OCI-LY3 (cell line): Measurements from ENCODE around the gene IQGAP2.

Source experiments
- H2AFZ ChIP-seq: fragments of 200-600, 300-600 bp; shearing (Covaris generic); 2 replicates; pipeline ENCODE4 v1.6.0; 2014; ENCODE audit warnings: antibody characterized with exemption, low read depth, low read length
- H3K27ac ChIP-seq: fragments of 200-600, 300-600 bp; sonication (generic); 2 replicates; pipeline ENCODE4 v1.5.1; 2014; ENCODE audit warnings: mild to moderate bottlenecking, low read length, moderate library complexity, mixed read lengths
- H3K27me3 ChIP-seq: fragments of 200-600, 300-600 bp; sonication (generic); 2 replicates; pipeline ENCODE4 v1.6.1; 2014; ENCODE audit warnings: low read depth, low read length, mixed read lengths
- H3K36me3 ChIP-seq: fragments of 200-600, 300-600 bp; sonication (generic); replicated peaks from 2 replicates; pipeline ENCODE3; 2014; ENCODE audit warnings: low read depth, low read length, mixed read lengths
- H3K4me1 ChIP-seq: fragments of 300-600, 200-600 bp; sonication (generic); 2 replicates; pipeline ENCODE4 v1.6.1; 2014; ENCODE audit warnings: low read length, mixed read lengths
- H3K4me2 ChIP-seq: fragments of 200-600, 300-600 bp; sonication (generic); 2 replicates; pipeline ENCODE4 v1.6.1; 2014; ENCODE audit warnings: low read length, mixed read lengths
- H3K4me3 ChIP-seq: fragments of 300-600, 200-600 bp; sonication (generic); 2 replicates; pipeline ENCODE4 v1.5.1; 2014; ENCODE audit warnings: antibody characterized with exemption, mild to moderate bottlenecking, low read length, moderate library complexity
- H3K79me2 ChIP-seq: fragments of 300-600, 200-600 bp; shearing (Covaris generic); 2 replicates; pipeline ENCODE4 v1.6.1; 2014; ENCODE audit warnings: mild to moderate bottlenecking, low read length, mixed read lengths
- H3K9ac ChIP-seq: fragments of 300-600, 200-600 bp; shearing (Covaris generic); 2 replicates; pipeline ENCODE4 v1.6.0; 2014; ENCODE audit warnings: mild to moderate bottlenecking, low read length, moderate library complexity
- H3K9me3 ChIP-seq: fragments of 200-600, 300-600 bp; shearing (Covaris generic); 2 replicates; pipeline ENCODE4 v1.6.1; 2014; ENCODE audit warnings: low read length, mixed read lengths; ENCODE audit not compliant: insufficient read depth
- H4K20me1 ChIP-seq: fragments of 200-600, 300-600 bp; sonication (generic); 2 replicates; pipeline ENCODE4 v1.6.1; 2016; ENCODE audit warnings: low read length, mixed read lengths; ENCODE audit not compliant: insufficient read depth
- CTCF ChIP-seq: fragments of 200-600, 300-600 bp; sonication (generic); IDR thresholded peaks from 2 replicates; pipeline ENCODE4 v1.5.1; 2014; ENCODE audit warnings: antibody characterized with exemption, low read length, low read depth
- EZH2phosphoT487 ChIP-seq: fragments of 200-600 bp; shearing (Covaris generic); IDR thresholded peaks from 2 replicates; pipeline ENCODE4 v1.6.1; 2018; ENCODE audit warnings: antibody characterized with exemption, mixed run types, low read depth

The IQGAP2 gene

DNA sequence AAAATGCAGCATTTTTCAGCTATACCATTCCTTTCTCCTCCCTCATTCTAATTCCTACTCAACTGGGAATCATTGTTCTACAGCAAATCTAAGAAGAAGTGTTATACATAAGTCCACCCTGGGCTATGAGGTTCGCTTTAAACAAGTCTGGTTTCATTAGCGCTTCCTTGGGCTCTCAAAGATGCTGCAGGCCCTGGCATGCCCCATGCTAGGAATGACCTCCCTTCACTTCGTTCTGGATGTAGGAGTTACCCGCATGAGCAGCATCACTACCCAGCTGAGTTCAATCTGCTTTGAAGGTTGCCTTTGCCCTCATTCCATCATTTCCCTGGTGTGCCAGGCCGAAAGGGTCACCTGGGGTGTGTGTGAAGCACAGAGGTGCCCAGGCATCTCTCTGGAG lies 348.2 kb downstream of the IQGAP2 start:
- no peaks in the 10 kb centered on the region for H4K20me1 ChIP-seq
- H3K4me1 ChIP-seq = no peaks in the 10 kb centered on the region
- H3K79me2 ChIP-seq = no peaks in the 10 kb centered on the region
- no peaks in the 10 kb centered on the region for H3K9me3 ChIP-seq
- H3K4me3 ChIP-seq = no peak overlapping the region
- no peak for TF ChIP-seq EZH2phosphoT487
- no peak for TF ChIP-seq CTCF
- H3K27ac ChIP-seq = no peak overlapping the region
- H3K27me3 ChIP-seq = no peaks in the 10 kb centered on the region
- H3K36me3 ChIP-seq = no peaks in the 10 kb centered on the region
- H2AFZ ChIP-seq = no peak overlapping the region
- H3K9ac ChIP-seq = no peak overlapping the region
- no peak overlapping the region for H3K4me2 ChIP-seq

DNA sequence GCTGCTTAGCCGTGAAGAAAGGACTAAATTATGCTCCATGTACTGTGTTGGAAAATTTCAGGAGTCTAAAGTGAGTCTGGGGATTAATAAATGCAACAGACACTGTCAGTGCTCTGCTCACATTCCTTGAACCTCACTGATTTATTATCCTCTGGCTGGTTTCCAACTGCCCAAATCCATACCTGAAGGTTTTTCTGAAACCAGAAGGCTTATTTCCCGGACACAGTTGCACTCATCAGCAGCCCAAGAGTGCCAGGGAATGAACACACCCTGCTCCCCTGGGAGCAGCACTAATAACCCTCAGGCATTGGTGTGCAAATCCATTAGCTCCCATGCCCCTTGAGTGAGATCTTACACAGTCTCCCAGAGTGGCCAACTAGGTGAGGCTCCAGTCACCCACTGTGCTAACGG lies 351.6 kb downstream of the IQGAP2 start:
- no peak overlapping the region for H3K9ac ChIP-seq
- no peaks in the 10 kb centered on the region for H3K36me3 ChIP-seq
- TF ChIP-seq EZH2phosphoT487 (no peak), CTCF (no peak)
- H2AFZ ChIP-seq = no peak overlapping the region
- H4K20me1 ChIP-seq = no peaks in the 10 kb centered on the region
- no peaks in the 10 kb centered on the region for H3K4me1 ChIP-seq
- no peaks in the 10 kb centered on the region for H3K27me3 ChIP-seq
- no peaks in the 10 kb centered on the region for H3K79me2 ChIP-seq
- H3K27ac ChIP-seq = no peak overlapping the region
- no peak overlapping the region for H3K4me3 ChIP-seq
- no peaks in the 10 kb centered on the region for H3K9me3 ChIP-seq
- H3K4me2 ChIP-seq = no peak overlapping the region

DNA sequence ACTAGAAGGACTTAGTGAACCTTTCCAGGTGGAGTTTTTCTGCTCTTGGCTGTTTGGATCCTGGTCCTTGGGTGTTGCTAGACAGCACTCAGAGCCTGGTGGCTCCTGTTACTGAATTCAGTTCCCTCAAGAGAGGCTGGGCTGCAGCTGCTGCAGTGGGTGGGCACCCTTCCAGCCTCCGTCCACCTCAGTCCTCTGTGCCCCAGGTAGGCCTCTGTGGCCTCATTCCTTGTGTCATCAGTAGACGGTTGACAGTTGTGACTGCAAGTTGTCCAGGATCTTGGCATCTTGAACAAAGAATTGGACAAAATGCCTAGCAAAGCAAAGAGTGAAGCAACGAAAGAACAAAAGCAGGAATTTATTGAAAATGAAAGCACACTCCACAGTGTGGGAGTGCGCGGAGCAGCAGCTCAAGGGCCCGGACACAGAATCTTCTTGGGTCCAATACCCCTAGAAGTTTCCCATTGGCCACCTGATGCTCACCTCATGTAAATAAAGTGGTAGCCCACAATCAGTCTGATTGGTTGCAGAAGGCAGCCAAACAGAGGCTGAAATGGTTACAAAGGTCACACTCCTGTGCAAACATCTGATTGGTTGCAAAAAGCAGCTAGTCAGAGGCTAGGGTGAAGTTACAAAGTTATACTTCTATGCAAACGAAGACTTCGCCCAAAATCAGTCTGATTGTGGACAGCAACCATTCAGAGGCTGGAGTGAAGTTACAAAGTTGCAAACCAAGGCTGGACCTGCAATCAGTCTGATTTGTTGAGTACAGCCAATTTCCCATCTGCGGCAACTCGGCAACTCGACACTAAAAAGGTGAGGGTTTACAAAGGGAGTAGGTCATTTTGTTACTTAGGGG lies 352.9 kb downstream of the IQGAP2 start:
- Histone ChIP-seq H2AFZ (no peak overlapping the region), H3K9ac (no peak overlapping the region), H3K27me3 (no peaks in the 10 kb centered on the region)

DNA sequence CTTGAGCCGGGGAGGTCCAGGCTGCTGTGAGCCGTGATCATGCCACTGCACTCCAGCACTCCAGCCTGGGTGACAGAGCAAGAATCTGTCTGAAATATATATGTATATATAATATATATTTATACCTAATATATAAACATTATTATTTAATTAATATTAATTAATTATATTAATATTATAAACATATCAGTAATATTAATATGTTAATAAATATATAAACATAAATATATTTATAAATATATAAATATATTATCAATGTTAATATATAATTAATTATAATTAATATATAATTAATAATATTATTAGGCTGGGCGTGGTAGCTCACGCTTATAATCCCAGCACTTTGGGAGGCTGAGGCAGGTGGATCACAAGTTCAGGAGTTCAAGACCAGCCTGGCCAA lies 354.0 kb downstream of the IQGAP2 start:
- no peak overlapping the region for H2AFZ ChIP-seq
- no peaks in the 10 kb centered on the region for H3K36me3 ChIP-seq
- no peaks in the 10 kb centered on the region for H3K27me3 ChIP-seq
- H3K4me2 ChIP-seq = no peak overlapping the region
- no peaks in the 10 kb centered on the region for H4K20me1 ChIP-seq
- H3K9me3 ChIP-seq = no peaks in the 10 kb centered on the region
- no peak for TF ChIP-seq CTCF
- TF ChIP-seq EZH2phosphoT487 = no peak
- no peak overlapping the region for H3K9ac ChIP-seq
- H3K27ac ChIP-seq = no peak overlapping the region
- H3K4me1 ChIP-seq = no peaks in the 10 kb centered on the region
- no peak overlapping the region for H3K4me3 ChIP-seq
- H3K79me2 ChIP-seq = no peaks in the 10 kb centered on the region

More for the DNA sequence above, 352.9 kb downstream of the IQGAP2 start:
- no peaks in the 10 kb centered on the region for H3K4me1 ChIP-seq
- TF ChIP-seq CTCF (no peak), EZH2phosphoT487 (no peak)
- no peak overlapping the region for H3K27ac ChIP-seq
- no peaks in the 10 kb centered on the region for H4K20me1 ChIP-seq
- no peak overlapping the region for H3K4me3 ChIP-seq
- H3K9me3 ChIP-seq = no peaks in the 10 kb centered on the region
- no peak overlapping the region for H3K4me2 ChIP-seq
- no peaks in the 10 kb centered on the region for H3K36me3 ChIP-seq
- no peaks in the 10 kb centered on the region for H3K79me2 ChIP-seq
